HEK293 (cell line): ENCODE measurements around the gene TTLL7.

Experiments used
- CTCF ChIP-seq: fragments of 450-650 bp; formaldehyde crosslinking; IDR thresholded peaks from 2 replicates; pipeline ENCODE4 v1.5.1; 2016; ENCODE audit warnings: missing biosample characterization, missing genetic modification characterization
- YY1 ChIP-seq: fragments of 450-650 bp; formaldehyde crosslinking; IDR thresholded peaks from 2 replicates; pipeline ENCODE4 v1.5.1; 2018; ENCODE audit warnings: missing biosample characterization, missing genetic modification characterization
- ZFP3 ChIP-seq: fragments of 450-650 bp; formaldehyde crosslinking; IDR thresholded peaks from 2 replicates; pipeline ENCODE4 v1.5.1; 2016; ENCODE audit warnings: low read depth, missing biosample characterization, missing genetic modification characterization
- ZNF501 ChIP-seq: fragments of 450-650 bp; formaldehyde crosslinking; IDR thresholded peaks from 2 replicates; pipeline ENCODE4 v1.5.1; 2016; ENCODE audit warnings: missing biosample characterization, missing genetic modification characterization
- ZNF626 ChIP-seq: fragments of 450-650 bp; sonication (Bioruptor Pico); formaldehyde crosslinking; IDR thresholded peaks from 2 replicates; pipeline ENCODE4 v1.5.1; 2018; ENCODE audit warnings: missing biosample characterization, missing genetic modification characterization, inconsistent platforms

GRCh38 chr1:83864991-83865390 is 133.9 kb downstream of the TTLL7 start:
- TF ChIP-seq ZNF626 (tag by site-specific recombination) (no peak), ZFP3 (tag by site-specific recombination) (no peak), CTCF (no peak), YY1 (tag by site-specific recombination) (no peak), ZNF501 (tag by site-specific recombination) (no peak)
